Keratinocyte (primary cell): ENCODE measurements around the gene NIT1. TPM values are rescaled to one million over a fixed set of nuclear protein-coding genes. Genes with fewer than 3 reads are reported as not detected.

Source experiments
- DNase-seq: peaks from one replicate; pipeline ENCODE4 v3.0.0-alpha.2; 2011; ENCODE audit warnings: low read depth, missing footprints, low spot score
- FAIRE-seq: peaks from 2 replicates; lab custom pipeline; 2011; peaks lifted over from hg19 to GRCh38; lab: Jason Lieb, UNC
- H2AFZ ChIP-seq: 2 replicates; pipeline ENCODE4 v1.6.0; 2012; ENCODE audit warnings: low read length, control low read depth, inconsistent platforms; ENCODE audit not compliant: control insufficient read depth
- H3K27ac ChIP-seq: 2 replicates; pipeline ENCODE4 v1.5.1; 2011; ENCODE audit warnings: low read length; ENCODE audit not compliant: control insufficient read depth, insufficient read depth
- H3K27me3 ChIP-seq: 3 replicates; pipeline ENCODE4 v1.6.0; 2011; ENCODE audit warnings: low read length; ENCODE audit not compliant: control insufficient read depth, insufficient read depth; ENCODE audit errors: extremely low read depth
- H3K36me3 ChIP-seq, 2 experiments: 2 replicates in 1 of 2; 3 replicates in 1 of 2; pipeline ENCODE4 v1.5.1; 2011; ENCODE audit warnings: low read length in 2 of 2, mild to moderate bottlenecking in 1 of 2; ENCODE audit not compliant: control insufficient read depth in 2 of 2, insufficient read depth in 2 of 2; ENCODE audit errors: extremely low read depth in 1 of 2
- H3K4me1 ChIP-seq: 3 replicates; pipeline ENCODE4 v1.5.1; 2011; ENCODE audit warnings: low read length; ENCODE audit not compliant: control insufficient read depth, insufficient read depth; ENCODE audit errors: extremely low read depth
- H3K4me2 ChIP-seq: 3 replicates; pipeline ENCODE4 v1.6.0; 2011; ENCODE audit warnings: low read depth, low read length; ENCODE audit not compliant: control insufficient read depth, insufficient read depth; ENCODE audit errors: extremely low read depth
- H3K4me3 ChIP-seq, 3 experiments: fragments of 200-600 bp in 1 of 3; sonication (generic) in 1 of 3; 2 replicates in 2 of 3; 3 replicates in 1 of 3; pipeline ENCODE4 v1.5.1; 2011 to 2016; ENCODE audit warnings: low read length in 3 of 3, mild to moderate bottlenecking in 3 of 3, control low read depth in 2 of 3, inconsistent platforms in 1 of 3, low read depth in 1 of 3, mixed read lengths in 1 of 3, mixed run types in 1 of 3, moderate library complexity in 1 of 3; ENCODE audit not compliant: control insufficient read depth in 2 of 3, insufficient read depth in 2 of 3; ENCODE audit errors: extremely low read depth in 1 of 3
- H3K79me2 ChIP-seq: 2 replicates; pipeline ENCODE4 v1.6.0; 2012; ENCODE audit warnings: low read length; ENCODE audit not compliant: control insufficient read depth, insufficient read depth
- H3K9ac ChIP-seq: 3 replicates; pipeline ENCODE4 v1.6.0; 2011; ENCODE audit warnings: low read length; ENCODE audit not compliant: control insufficient read depth, insufficient read depth; ENCODE audit errors: extremely low read depth
- H3K9me1 ChIP-seq: 3 replicates; pipeline ENCODE4 v1.6.0; 2011; ENCODE audit warnings: low read length; ENCODE audit not compliant: control insufficient read depth, insufficient read depth; ENCODE audit errors: extremely low read depth
- H3K9me3 ChIP-seq: 2 replicates; pipeline ENCODE4 v1.5.1; 2012; ENCODE audit warnings: low read depth, low read length; ENCODE audit not compliant: control insufficient read depth
- H4K20me1 ChIP-seq: 3 replicates; pipeline ENCODE4 v1.6.0; 2011; ENCODE audit warnings: low read length; ENCODE audit not compliant: control insufficient read depth, insufficient read depth; ENCODE audit errors: extremely low read depth
- CTCF ChIP-seq, 3 experiments: IDR thresholded peaks in 1 of 3; conservative IDR thresholded peaks in 1 of 3; optimal IDR thresholded peaks in 1 of 3; 2 replicates in 2 of 3; 3 replicates in 1 of 3; pipeline versions ENCODE3 to v1.5.1; 2011; ENCODE audit warnings: low read length in 3 of 3, mild to moderate bottlenecking in 3 of 3, moderate library complexity in 2 of 3, control low read depth in 1 of 3, inconsistent platforms in 1 of 3; ENCODE audit not compliant: insufficient read depth in 2 of 3; ENCODE audit errors: extremely low read depth in 1 of 3
- EZH2 ChIP-seq: IDR thresholded peaks from one replicate; pipeline ENCODE4 v1.6.1; 2012; ENCODE audit warnings: inconsistent platforms, mild to moderate bottlenecking, low read length, moderate library complexity
- dilution Hi-C: fragments of 300-500 bp; cut with MboI; formaldehyde crosslinking; loops from one replicate; pipeline ENCODE4 v1.7.0; 2020; ENCODE audit warnings: low sequenced_read_pairs; ENCODE audit not compliant: extremely low pct_ligation_motif_present
- polyA plus RNA-seq, 5 experiments: library from polyadenylated mRNA; depleted of rRNA in 3 of 5; stranded (reverse) in 3 of 5; stranded (forward) in 1 of 5; unstranded in 1 of 5; fragments of >200 nt; gene quantifications; 1 replicate in 1 of 5; 2 replicates in 3 of 5; 3 replicates in 1 of 5; pipeline versions ENCODE4 v1.2.1 to v1.2.3, GENCODE V29; 2011 to 2012; ENCODE audit warnings: missing spikeins in 2 of 5, low read depth in 1 of 5, low replicate concordance in 1 of 5

The NIT1 gene
- polyA plus RNA-seq, 1 donor (not counting 4 experiments of a cell fraction or from before 2014, with no cell fraction given), result 22.9 TPM

DNA sequence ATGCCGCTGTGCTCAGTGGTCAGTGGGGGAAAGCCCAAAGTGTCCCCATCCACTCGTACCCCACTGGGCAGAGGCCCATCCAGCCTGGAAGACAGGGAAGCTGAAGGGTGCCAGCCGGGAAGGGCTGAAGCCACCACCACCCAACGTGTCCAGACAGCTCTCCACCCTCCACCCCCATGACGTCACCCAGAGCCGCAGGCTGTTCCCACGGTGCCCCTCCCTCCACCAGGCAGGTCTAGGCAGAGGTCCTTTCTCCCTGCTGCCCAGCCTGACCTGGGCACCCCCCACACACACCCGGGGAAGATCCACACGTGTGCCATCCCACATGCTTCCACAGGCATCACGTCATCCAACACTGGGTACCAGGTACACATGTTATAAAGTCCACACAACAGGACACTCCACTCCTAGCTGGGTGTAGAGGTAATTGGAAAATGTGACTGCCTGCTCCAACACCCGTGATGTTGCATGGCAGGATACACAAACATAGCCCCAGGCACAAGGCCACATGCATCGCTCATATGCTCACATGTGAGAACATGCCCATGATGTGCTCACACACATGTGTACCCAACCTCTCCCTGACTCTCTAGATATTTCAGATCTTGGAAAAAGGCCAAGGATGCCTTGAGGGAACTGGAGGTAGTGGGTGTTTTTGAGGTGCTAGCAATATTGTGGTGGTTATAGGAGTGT is 43.1 kb upstream of the NIT1 start:
- H3K9ac ChIP-seq, result peak overlapping the region; percentile 72
- DNase-seq, result peak; percentile 93
- FAIRE-seq, result peak; percentile 93

DNA sequence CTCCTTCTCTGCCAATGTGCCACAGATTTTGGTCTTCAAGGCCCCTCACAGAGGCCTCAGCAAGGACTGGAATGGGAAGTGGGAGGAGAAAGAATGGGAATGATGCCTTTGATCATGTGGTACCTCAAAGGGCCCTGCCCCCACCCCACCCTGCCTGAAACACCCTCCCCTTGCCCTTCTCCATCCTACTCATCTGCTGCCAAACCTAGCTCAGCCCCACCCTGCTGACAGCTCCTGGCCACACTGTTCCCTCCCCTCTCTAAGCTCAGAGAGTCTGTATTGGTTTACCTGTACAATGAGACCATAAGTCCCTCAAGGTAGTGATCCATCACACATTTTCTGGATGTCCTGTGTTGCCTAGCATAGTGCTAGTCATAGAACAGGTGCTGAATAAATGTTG is 41.5 kb upstream of the NIT1 start:
- Histone ChIP-seq H2AFZ (no peak overlapping the region), H3K27ac (no peak overlapping the region), H3K9me1 (peaks cover 2% of the 10 kb centered on the region), H3K27me3 (no peaks in the 10 kb centered on the region), H3K9me3 (no peaks in the 10 kb centered on the region), H3K9ac (no peak overlapping the region), H4K20me1 (no peaks in the 10 kb centered on the region), H3K4me3 (no peak overlapping the region), H3K36me3 (no peaks in the 10 kb centered on the region), H3K79me2 (no peaks in the 10 kb centered on the region), H3K4me1 (peaks cover 32% of the 10 kb centered on the region), H3K4me2 (no peak overlapping the region)
- FAIRE-seq (peak; percentile 75), DNase-seq (no peak)
- dilution Hi-C loops, result no loop called here
- TF ChIP-seq EZH2 (no peak), CTCF (optimal IDR thresholded peaks at IDR 0.05 in 1 of 3, IDR thresholded peaks at IDR 0.05 in 1 of 3, conservative IDR thresholded peaks at IDR 0.05 in 1 of 3; ENCODE audit: extremely low read depth in 1 of 3, insufficient read depth in 2 of 3, low read length in 3 of 3) (no peak)

More for the DNA sequence above, 43.1 kb upstream of the NIT1 start:
- H4K20me1 ChIP-seq, result no peaks in the 10 kb centered on the region
- peak overlapping the region; percentile 95 for H3K27ac ChIP-seq
- H3K9me3 ChIP-seq, result no peaks in the 10 kb centered on the region
- H3K27me3 ChIP-seq, result no peaks in the 10 kb centered on the region
- dilution Hi-C loops, result no loop called here
- H3K4me1 ChIP-seq, result peaks cover 27% of the 10 kb centered on the region
- H3K36me3 ChIP-seq, result no peaks in the 10 kb centered on the region
- H3K4me3 ChIP-seq, result peak overlapping the region in 2 of 3 experiments; percentile 21 to 34
- no peak for TF ChIP-seq EZH2
- no peak for TF ChIP-seq CTCF (optimal IDR thresholded peaks at IDR 0.05 in 1 of 3, IDR thresholded peaks at IDR 0.05 in 1 of 3, conservative IDR thresholded peaks at IDR 0.05 in 1 of 3; ENCODE audit: extremely low read depth in 1 of 3, insufficient read depth in 2 of 3, low read length in 3 of 3)
- peak overlapping the region; percentile 71 for H3K4me2 ChIP-seq
- H3K79me2 ChIP-seq, result no peaks in the 10 kb centered on the region
- peak overlapping the region; percentile 63 for H2AFZ ChIP-seq
- peaks cover 2% of the 10 kb centered on the region for H3K9me1 ChIP-seq
